GM18909 (cell line): Measurements from ENCODE around the gene UTP18.
"Not testable (repeated sequence)": the region's sequence is repeated elsewhere in the genome, so short reads cannot be mapped to it uniquely, and the experiment has no call there.

Source experiments
- ATAC-seq: cut with Tn5 transposase; IDR thresholded peaks from one replicate; pipeline ENCODE4 v1.9.1; 2021; ENCODE audit warnings: mild to moderate bottlenecking; ENCODE audit not compliant: unreplicated experiment, poor library complexity

The UTP18 gene

GRCh38 chr17:51325471-51325870 is 65.1 kb downstream of the UTP18 start:
- no peak for ATAC-seq

GRCh38 chr17:51330861-51331503 is 70.6 kb downstream of the UTP18 start:
- ATAC-seq, result not testable (repeated sequence)

DNA sequence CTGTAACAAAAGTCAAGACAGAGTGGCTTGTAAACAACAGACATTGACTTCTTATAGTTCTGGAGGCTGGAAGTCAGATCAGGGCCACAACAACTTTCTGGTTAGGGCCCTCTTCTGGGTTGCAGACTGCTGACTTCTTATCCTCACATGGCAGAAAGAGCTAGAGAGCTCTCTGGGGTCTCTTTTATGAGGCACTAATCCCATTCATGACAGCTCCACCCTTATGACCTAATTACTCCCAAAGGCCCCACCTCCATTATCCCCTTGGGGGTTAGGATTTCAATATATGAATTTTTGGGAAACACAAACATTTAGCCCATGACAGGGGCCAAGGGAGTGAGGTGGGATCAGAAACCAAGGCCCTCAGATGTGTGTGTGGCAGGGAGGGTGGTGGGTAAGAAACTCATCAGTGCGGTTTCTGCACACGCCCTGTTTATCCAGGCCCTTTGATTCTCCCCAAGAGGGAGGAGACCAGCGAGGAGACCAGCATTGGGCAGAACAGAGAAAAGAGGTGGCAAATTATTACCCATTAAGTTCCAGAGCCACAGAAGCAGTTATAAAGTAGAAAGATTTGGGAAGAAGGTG is 74.8 kb downstream of the UTP18 start:
- no peak for ATAC-seq

DNA sequence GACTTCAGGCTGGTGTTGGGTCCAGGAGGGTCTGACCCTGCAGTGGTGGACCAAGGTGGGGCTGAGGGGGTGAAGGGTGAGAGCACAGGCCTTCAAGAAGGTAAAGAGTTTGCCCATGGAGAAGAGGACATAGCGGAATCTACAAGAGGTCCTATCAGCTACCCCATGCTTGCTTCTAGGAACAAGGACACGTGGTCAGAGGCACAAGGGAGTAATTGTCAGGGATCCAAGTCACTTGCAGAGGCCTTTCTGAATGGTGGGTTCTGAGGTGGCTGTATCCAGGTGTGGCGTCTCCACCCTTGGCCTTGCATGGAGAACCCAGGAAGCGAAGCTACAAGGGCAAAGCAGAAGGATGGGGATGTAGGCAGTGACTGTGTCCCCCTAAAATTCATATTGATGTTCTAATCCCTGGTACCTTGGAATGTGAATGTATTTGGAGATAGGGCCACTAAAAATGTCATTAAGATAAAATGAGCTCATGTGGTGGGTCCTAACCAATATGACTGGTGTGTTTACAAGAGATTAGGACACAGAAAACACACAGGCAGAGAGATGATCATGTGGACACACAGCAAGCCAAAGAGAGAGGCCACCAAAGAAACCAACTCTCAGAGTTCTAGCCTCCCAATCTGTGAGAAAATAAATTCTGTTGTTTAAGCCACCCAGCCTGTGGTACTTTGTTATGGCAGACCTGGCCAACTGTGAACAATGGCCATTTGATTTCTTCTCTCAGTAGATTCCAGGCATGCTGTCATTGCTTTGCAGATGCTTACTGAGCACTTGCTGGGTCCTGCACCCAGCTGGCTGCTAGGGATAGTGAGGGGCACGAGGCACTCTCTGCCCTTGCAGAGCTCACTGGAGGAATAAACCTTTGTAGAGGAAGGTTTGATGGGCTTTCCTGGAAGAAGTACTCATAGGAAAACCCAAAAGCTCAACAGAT is 75.8 kb downstream of the UTP18 start:
- ATAC-seq, result no peak

- no peak for ATAC-seq
Observed at GRCh38 chr17:51341457-51341856, 81.1 kb downstream of the UTP18 start.

- ATAC-seq, result no peak
Observed at GRCh38 chr17:51342257-51342656, 81.9 kb downstream of the UTP18 start.

GRCh38 chr17:51344532-51344931 is 84.2 kb downstream of the UTP18 start:
- no peak for ATAC-seq

DNA sequence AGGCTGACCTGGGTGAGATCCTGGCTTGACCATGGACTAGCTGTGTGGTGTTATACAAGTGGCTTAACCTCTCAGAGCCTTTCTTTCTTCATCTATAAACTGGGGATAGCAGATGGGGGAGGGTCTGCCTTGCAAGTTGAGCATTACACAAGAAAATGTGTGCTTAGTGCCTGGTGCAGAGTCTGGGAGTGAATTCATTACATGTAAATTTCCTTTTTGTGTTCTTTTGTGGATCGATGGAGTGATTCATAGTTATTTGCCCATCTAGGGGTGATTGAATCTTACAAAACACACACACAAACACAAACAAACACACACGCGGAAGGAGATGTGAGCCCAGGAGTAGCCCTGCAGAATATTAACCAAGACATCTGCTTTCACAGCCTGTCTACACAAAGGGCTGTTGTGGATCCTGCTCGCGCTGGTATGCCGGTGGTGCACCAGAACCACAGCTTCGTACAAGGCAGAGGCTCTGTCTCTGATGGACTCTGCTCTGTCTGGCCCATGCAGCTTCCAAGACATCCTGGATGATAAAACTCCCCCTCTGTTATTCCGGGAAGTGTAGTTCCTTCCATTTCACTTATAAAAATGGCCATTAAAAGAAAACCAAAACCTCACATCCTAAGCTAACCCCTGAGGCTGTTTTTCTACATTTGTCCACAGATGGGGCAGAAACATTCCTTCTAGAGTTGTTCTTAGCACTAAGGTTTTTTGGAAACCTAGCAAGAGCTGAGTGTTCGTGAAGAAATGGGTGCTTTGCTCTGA is 86.1 kb downstream of the UTP18 start:
- no peak for ATAC-seq
